ENCODE measurements around the gene PITPNB. TPM values are rescaled to one million over a fixed set of nuclear protein-coding genes. Genes with fewer than 3 reads are reported as not detected.

The PITPNB gene
- total RNA-seq, 1 donor from 2014 or later = 51.3 TPM

GRCh38 chr22:27934069-27934468 lies 15.0 kb upstream of the PITPNB start:
- Histone ChIP-seq H3K9me3 (no peaks in the 10 kb centered on the region), H3K27me3 (no peaks in the 10 kb centered on the region), H3K4me1 (no peaks in the 10 kb centered on the region), H3K27ac (no peak overlapping the region), H3K4me3 (no peak overlapping the region), H3K36me3 (no peaks in the 10 kb centered on the region)
- intact Hi-C loops (cut with DNase I) = no loop called here
- no peak for DNase-seq (ENCODE audit: extremely low spot score in 2 of 2)
- TF ChIP-seq, protein P1, sequence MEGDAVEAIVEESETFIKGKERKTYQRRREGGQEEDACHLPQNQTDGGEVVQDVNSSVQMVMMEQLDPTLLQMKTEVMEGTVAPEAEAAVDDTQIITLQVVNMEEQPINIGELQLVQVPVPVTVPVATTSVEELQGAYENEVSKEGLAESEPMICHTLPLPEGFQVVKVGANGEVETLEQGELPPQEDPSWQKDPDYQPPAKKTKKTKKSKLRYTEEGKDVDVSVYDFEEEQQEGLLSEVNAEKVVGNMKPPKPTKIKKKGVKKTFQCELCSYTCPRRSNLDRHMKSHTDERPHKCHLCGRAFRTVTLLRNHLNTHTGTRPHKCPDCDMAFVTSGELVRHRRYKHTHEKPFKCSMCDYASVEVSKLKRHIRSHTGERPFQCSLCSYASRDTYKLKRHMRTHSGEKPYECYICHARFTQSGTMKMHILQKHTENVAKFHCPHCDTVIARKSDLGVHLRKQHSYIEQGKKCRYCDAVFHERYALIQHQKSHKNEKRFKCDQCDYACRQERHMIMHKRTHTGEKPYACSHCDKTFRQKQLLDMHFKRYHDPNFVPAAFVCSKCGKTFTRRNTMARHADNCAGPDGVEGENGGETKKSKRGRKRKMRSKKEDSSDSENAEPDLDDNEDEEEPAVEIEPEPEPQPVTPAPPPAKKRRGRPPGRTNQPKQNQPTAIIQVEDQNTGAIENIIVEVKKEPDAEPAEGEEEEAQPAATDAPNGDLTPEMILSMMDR (IDR thresholded peaks at IDR 0.05) = no peak
- no peak for TF ChIP-seq POLR2A (IDR thresholded peaks at IDR 0.05)
- TF ChIP-seq POLR2AphosphoS5 (IDR thresholded peaks at IDR 0.05; ENCODE audit: insufficient read depth in 1 of 2, low read depth in 1 of 2) = no peak

- H3K27ac ChIP-seq = no peak overlapping the region
Measured at GRCh38 chr22:27933186-27933983, 14.3 kb upstream of the PITPNB start.

DNA sequence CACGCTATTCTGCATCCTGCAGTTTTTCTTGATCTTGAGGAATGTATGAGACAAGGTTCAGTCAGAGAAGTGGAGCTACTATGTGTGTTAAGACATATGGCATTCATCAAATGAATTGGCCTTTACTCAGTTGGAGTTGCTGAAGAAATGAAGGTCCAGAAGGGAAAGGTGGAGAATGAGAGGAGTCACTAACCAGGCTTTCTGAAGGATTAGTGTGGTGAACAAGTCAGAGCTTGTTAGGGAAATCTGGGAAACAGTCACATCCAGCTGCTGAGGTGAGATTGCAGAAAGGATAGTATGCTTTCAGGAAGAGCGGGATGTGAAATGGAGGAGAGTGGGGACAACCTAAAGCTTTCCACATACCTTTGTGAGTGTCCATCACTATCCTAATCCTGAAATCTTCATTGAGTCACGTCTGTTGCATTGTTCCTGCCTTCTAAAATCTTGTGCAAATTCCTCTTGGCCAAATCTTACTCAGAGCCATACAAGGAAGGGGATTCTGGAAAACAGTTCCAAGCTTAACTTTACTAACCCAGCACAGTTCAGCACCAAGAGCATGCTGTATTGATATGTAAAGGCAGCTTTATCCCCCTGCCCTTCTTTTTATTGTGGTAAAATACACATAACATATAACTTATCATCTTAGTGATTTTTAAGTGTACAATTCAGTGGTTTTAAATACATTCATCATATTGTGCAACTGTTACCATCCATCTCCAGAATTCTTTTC lies 11.4 kb upstream of the PITPNB start:
- H3K4me3 ChIP-seq = no peak overlapping the region
- H3K36me3 ChIP-seq = no peaks in the 10 kb centered on the region
- DNase-seq (ENCODE audit: extremely low spot score in 2 of 2) = no peak
- H3K27me3 ChIP-seq = no peaks in the 10 kb centered on the region
- H3K9me3 ChIP-seq = no peaks in the 10 kb centered on the region
- TF ChIP-seq POLR2AphosphoS5 (IDR thresholded peaks at IDR 0.05; ENCODE audit: insufficient read depth in 1 of 2, low read depth in 1 of 2) = peak in 1 of 2 donors; percentile 66
- TF ChIP-seq, protein P1 (IDR thresholded peaks at IDR 0.05) = no peak
- intact Hi-C loops (cut with DNase I) = no loop called here
- no peak overlapping the region for H3K27ac ChIP-seq
- no peaks in the 10 kb centered on the region for H3K4me1 ChIP-seq

More at GRCh38 chr22:27933186-27933983, 14.3 kb upstream of the PITPNB start:
- H3K4me1 ChIP-seq = no peaks in the 10 kb centered on the region
- H3K4me3 ChIP-seq = peak overlapping the region; percentile 11 to 29
- H3K9me3 ChIP-seq = no peaks in the 10 kb centered on the region
- H3K27me3 ChIP-seq = no peaks in the 10 kb centered on the region
- H3K36me3 ChIP-seq = no peaks in the 10 kb centered on the region
- intact Hi-C loops (cut with DNase I) = no loop called here
- no peak for DNase-seq (ENCODE audit: extremely low spot score in 2 of 2)
- TF ChIP-seq, protein P1 (IDR thresholded peaks at IDR 0.05) = no peak
- TF ChIP-seq POLR2AphosphoS5 (IDR thresholded peaks at IDR 0.05; ENCODE audit: insufficient read depth in 1 of 2, low read depth in 1 of 2) (no peak), POLR2A (IDR thresholded peaks at IDR 0.05) (no peak)

GRCh38 chr22:27927608-27928007 lies 8.6 kb upstream of the PITPNB start:
- Histone ChIP-seq H3K27me3 (no peaks in the 10 kb centered on the region), H3K27ac (no peak overlapping the region), H3K9me3 (no peaks in the 10 kb centered on the region), H3K4me3 (no peak overlapping the region), H3K4me1 (no peaks in the 10 kb centered on the region), H3K36me3 (no peaks in the 10 kb centered on the region)
- TF ChIP-seq, protein P1 (IDR thresholded peaks at IDR 0.05) = no peak
- TF ChIP-seq POLR2A (IDR thresholded peaks at IDR 0.05) (no peak), POLR2AphosphoS5 (IDR thresholded peaks at IDR 0.05; ENCODE audit: insufficient read depth in 1 of 2, low read depth in 1 of 2) (no peak)
- DNase-seq (ENCODE audit: extremely low spot score in 2 of 2) = no peak
- intact Hi-C loops (cut with DNase I) = no loop called here

DNA sequence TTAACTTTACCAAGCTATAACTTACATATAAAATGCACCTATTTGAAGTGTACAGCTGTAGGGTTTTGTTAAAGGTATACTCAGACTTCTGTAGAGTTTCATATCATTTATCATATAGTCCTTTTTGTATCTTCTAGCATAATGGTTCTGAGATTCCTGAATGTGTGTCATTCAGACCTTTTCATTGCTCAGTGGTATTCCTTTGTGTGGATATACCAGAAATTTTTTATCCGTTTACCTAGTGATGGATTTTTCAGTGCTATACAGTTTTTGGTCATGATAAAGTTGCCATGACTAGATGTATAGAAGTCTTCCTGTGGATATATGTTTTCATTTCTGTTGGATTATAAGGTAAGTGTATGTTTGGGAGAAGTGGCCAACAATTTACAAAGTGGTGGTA lies 6.3 kb upstream of the PITPNB start:
- Histone ChIP-seq H3K4me3 (no peak overlapping the region), H3K9me3 (no peaks in the 10 kb centered on the region), H3K36me3 (no peaks in the 10 kb centered on the region), H3K4me1 (peaks cover 11% of the 10 kb centered on the region), H3K27ac (no peak overlapping the region), H3K27me3 (no peaks in the 10 kb centered on the region)
- no peak for DNase-seq (ENCODE audit: extremely low spot score in 2 of 2)
- TF ChIP-seq, protein P1 (IDR thresholded peaks at IDR 0.05) = no peak
- intact Hi-C loops (cut with DNase I) = no loop called here
